AG04449 (cell line): ENCODE data around the gene SHISA6.

Source experiments
- CTCF ChIA-PET: fragments of 350-600 bp; formaldehyde crosslinking; extraction: SDS; loops from one replicate; lab custom pipeline; 2021; ENCODE audit warnings: antibody characterized with exemption; lab: Yijun Ruan, JAX
- POLR2A ChIA-PET: fragments of 400-600, 350-600 bp; formaldehyde crosslinking; extraction: SDS; loops from one replicate; lab custom pipeline; 2020; ENCODE audit warnings: antibody characterized with exemption, inconsistent platforms; lab: Yijun Ruan, JAX
- DNase-seq: peaks from one replicate; pipeline ENCODE4 v3.0.0-alpha.2; 2010; ENCODE audit warnings: low read depth, low spot score
- H3K4me3 ChIP-seq: 2 replicates; pipeline ENCODE4 v1.5.1; 2011; ENCODE audit warnings: low read depth, mild to moderate bottlenecking, control low read depth, low read length
- TF ChIP-seq, protein P1 (sequence below): IDR thresholded peaks from one replicate; pipeline ENCODE4 v1.5.1; 2011; ENCODE audit warnings: mild to moderate bottlenecking, moderate library complexity, low read length, control low read depth, inconsistent platforms; ENCODE audit not compliant: insufficient read depth; ENCODE audit errors: missing control alignments

Gene SHISA6

DNA sequence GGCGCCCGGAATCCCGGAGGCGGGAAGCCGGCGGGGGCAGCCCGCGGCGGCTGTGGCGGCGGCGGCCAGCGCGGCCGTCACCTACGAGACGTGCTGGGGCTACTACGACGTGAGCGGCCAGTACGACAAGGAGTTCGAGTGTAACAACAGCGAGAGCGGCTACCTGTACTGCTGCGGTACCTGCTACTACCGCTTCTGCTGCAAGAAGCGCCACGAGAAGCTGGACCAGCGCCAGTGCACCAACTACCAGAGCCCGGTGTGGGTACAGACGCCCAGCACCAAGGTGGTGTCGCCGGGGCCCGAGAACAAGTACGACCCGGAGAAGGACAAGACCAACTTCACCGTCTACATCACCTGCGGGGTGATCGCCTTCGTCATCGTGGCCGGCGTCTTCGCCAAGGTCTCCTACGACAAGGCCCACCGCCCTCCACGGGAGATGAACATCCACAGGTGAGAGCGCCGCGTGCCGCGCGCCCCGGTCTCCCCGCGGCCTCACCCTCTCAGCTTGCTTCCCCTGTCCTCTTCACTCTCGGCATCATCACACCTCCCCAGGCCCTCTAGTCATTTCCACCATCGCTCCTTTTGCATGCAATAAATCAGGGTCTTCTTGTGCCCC, 706 bp downstream of the SHISA6 start:
- POLR2A ChIA-PET, result no interaction called here
- CTCF ChIA-PET, result no interaction called here
- no peak overlapping the region for H3K4me3 ChIP-seq
- DNase-seq, result no peak
- TF ChIP-seq, protein P1, sequence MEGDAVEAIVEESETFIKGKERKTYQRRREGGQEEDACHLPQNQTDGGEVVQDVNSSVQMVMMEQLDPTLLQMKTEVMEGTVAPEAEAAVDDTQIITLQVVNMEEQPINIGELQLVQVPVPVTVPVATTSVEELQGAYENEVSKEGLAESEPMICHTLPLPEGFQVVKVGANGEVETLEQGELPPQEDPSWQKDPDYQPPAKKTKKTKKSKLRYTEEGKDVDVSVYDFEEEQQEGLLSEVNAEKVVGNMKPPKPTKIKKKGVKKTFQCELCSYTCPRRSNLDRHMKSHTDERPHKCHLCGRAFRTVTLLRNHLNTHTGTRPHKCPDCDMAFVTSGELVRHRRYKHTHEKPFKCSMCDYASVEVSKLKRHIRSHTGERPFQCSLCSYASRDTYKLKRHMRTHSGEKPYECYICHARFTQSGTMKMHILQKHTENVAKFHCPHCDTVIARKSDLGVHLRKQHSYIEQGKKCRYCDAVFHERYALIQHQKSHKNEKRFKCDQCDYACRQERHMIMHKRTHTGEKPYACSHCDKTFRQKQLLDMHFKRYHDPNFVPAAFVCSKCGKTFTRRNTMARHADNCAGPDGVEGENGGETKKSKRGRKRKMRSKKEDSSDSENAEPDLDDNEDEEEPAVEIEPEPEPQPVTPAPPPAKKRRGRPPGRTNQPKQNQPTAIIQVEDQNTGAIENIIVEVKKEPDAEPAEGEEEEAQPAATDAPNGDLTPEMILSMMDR, result no peak

DNA sequence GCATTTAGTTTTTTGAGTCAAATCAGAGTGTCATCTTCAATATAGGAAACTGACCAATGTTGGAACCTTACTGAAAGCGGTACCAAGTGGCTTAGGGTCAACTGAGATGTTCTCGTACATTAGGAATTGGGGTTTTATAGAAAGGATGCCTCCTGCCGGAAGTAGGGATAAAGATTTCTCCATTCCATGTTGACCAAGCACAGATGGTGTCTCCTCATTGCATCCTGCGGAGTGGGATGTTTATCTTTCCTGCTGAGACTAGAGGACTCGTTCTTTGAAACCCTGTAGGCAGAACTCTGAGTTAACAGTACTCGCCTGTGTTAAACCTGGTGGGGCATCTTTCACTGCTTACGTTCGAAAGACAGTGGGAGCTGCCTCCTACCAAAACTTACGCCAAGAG, 1.4 kb downstream of the SHISA6 start:
- TF ChIP-seq, protein P1, result no peak
- DNase-seq, result no peak
- CTCF ChIA-PET, result no interaction called here
- no peak overlapping the region for H3K4me3 ChIP-seq
- POLR2A ChIA-PET, result no interaction called here

DNA sequence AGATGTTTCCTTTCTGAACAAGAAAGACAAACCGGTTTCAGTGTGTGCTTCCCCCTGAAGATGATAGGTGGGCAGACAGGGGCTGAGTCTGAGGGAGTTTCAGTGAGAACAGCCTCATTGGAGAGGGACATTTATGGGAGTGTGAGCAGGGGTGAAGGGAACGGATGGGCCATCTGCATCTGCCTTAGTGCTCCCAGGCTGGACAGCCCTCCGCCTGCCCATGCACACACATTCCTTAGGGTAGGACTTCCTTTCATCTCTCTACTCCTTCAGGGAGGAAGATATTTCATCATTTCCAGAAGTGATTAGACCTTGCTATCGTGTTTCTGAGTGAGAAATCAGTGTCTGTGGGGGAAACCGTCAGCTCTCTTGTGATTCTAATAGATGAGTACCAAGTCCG, 3.8 kb downstream of the SHISA6 start:
- TF ChIP-seq, protein P1, result no peak
- H3K4me3 ChIP-seq, result no peak overlapping the region
- ChIA-PET POLR2A (interaction anchor here (0.6 kb wide), 1 partner anchor 606 kb away, joined by 3 read pairs; no protein-coding TSS in a partner anchor), CTCF (no interaction called here)
- DNase-seq, result no peak

DNA sequence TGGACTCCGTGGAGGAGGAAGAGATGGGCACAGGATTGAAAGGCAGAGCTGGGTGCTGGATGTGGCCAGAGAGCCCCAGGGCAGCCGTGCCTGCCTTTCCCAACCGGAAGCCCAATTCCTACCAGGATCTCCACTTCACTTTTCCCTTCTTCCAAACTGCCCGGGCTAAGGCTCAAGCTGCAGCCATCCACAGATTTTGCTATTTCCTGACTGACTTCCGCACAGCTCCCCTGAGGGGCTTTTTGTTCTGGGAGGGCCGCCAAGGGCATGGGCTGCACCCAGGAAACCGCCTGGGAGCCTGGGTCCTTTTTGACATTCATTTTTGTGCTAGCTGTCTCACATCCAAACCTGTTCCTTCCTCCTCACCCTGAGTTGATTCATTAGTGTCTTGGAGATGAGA, 4.2 kb downstream of the SHISA6 start:
- ChIA-PET POLR2A (interaction anchor here (0.6 kb wide), 1 partner anchor 606 kb away, joined by 3 read pairs; no protein-coding TSS in a partner anchor), CTCF (no interaction called here)
- DNase-seq, result no peak
- TF ChIP-seq, protein P1, result no peak
- no peak overlapping the region for H3K4me3 ChIP-seq

DNA sequence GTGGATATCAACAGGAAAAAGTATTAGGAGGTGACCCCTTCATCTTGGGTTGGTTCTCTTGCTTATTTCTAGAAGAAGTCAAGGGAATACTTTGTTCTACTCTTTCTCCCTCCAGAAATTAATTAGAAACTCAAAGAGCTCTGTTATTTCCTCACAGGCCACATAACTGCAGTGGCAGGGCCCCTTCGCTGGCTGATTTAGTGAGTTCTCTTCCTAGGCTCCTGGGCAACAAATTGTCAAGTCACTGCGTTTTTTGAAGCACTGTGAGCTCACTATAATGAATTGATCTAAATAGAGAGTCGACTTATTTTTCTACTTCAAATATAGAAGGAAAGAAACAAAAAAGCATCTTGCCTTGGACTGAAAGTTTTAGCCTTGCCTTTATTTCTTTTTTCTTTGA, 4.8 kb downstream of the SHISA6 start:
- no peak overlapping the region for H3K4me3 ChIP-seq
- ChIA-PET CTCF (no interaction called here), POLR2A (no interaction called here)
- DNase-seq, result no peak
- TF ChIP-seq, protein P1, result no peak

DNA sequence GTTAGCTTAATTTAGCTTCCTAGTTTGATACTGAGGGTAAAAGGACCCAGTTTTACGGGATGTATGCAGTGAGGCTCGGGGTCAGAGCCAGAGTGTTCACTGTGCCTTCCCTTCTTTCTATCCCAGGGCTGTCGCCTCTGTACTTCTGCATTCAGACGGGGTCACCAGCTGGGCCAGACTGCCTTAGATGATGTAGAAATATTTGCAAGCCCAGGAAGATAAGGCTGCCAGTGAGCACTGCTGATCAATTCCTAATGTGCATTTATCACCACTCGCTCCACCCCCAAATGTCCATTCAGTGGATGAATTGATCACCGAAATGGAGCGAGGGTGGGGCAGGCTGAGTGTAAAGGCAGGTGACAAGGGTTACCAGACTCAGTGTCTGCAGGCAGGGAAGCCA, 9.1 kb downstream of the SHISA6 start:
- ChIA-PET CTCF (no interaction called here), POLR2A (no interaction called here)
- no peak overlapping the region for H3K4me3 ChIP-seq
- TF ChIP-seq, protein P1, result no peak
- no peak for DNase-seq
